KOPT-K1 (cell line): ENCODE results near the gene SOX10.

Experiments
- H3K27ac ChIP-seq: fragments of 200-600 bp; sonication (generic); 2 replicates; pipeline ENCODE4 v1.5.1; 2016; ENCODE audit warnings: antibody characterized with exemption, mild to moderate bottlenecking, low read depth, low read length; ENCODE audit not compliant: poor library complexity, severe bottlenecking
- H3K36me3 ChIP-seq: fragments of 200-600 bp; sonication (generic); 2 replicates; pipeline ENCODE4 v1.5.1; 2017; ENCODE audit warnings: antibody characterized with exemption, mild to moderate bottlenecking, low read length, moderate library complexity; ENCODE audit not compliant: insufficient read depth
- H3K9me3 ChIP-seq: fragments of 200-600 bp; sonication (generic); 2 replicates; pipeline ENCODE4 v1.5.1; 2017; ENCODE audit warnings: antibody characterized with exemption, low read length, mild to moderate bottlenecking; ENCODE audit not compliant: insufficient read depth, poor library complexity, severe bottlenecking

The SOX10 gene

GRCh38 chr22:37996515-37997246 lies 12.3 kb upstream of the SOX10 start:
- Histone ChIP-seq H3K36me3 (no peaks in the 10 kb centered on the region), H3K27ac (no peak overlapping the region), H3K9me3 (no peaks in the 10 kb centered on the region)

GRCh38 chr22:37996079-37996478 lies 11.7 kb upstream of the SOX10 start:
- Histone ChIP-seq H3K27ac (no peak overlapping the region), H3K36me3 (no peaks in the 10 kb centered on the region), H3K9me3 (no peaks in the 10 kb centered on the region)

- Histone ChIP-seq H3K27ac (no peak overlapping the region), H3K36me3 (no peaks in the 10 kb centered on the region), H3K9me3 (no peaks in the 10 kb centered on the region)
Observed at GRCh38 chr22:37995460-37995859, 11.1 kb upstream of the SOX10 start.

- no peak overlapping the region for H3K27ac ChIP-seq
- H3K9me3 ChIP-seq = no peaks in the 10 kb centered on the region
- H3K36me3 ChIP-seq = no peaks in the 10 kb centered on the region
Observed at GRCh38 chr22:37994982-37995381, 10.6 kb upstream of the SOX10 start.

GRCh38 chr22:37994049-37994448 lies 9.7 kb upstream of the SOX10 start:
- Histone ChIP-seq H3K9me3 (no peaks in the 10 kb centered on the region), H3K27ac (no peak overlapping the region), H3K36me3 (no peaks in the 10 kb centered on the region)

- Histone ChIP-seq H3K27ac (no peak overlapping the region), H3K36me3 (no peaks in the 10 kb centered on the region), H3K9me3 (no peaks in the 10 kb centered on the region)
Observed at GRCh38 chr22:37991731-37992442, 7.5 kb upstream of the SOX10 start.

GRCh38 chr22:37990862-37991261 lies 6.5 kb upstream of the SOX10 start:
- H3K36me3 ChIP-seq = no peaks in the 10 kb centered on the region
- no peaks in the 10 kb centered on the region for H3K9me3 ChIP-seq
- no peak overlapping the region for H3K27ac ChIP-seq

- Histone ChIP-seq H3K36me3 (no peaks in the 10 kb centered on the region), H3K9me3 (no peaks in the 10 kb centered on the region), H3K27ac (no peak overlapping the region)
Observed at GRCh38 chr22:37990301-37990700, 5.9 kb upstream of the SOX10 start.

GRCh38 chr22:37989146-37990045 lies 5.0 kb upstream of the SOX10 start:
- H3K27ac ChIP-seq = no peak overlapping the region
- no peaks in the 10 kb centered on the region for H3K36me3 ChIP-seq
- no peaks in the 10 kb centered on the region for H3K9me3 ChIP-seq

GRCh38 chr22:37986371-37986770 lies 2.0 kb upstream of the SOX10 start:
- H3K27ac ChIP-seq = no peak overlapping the region

GRCh38 chr22:37985751-37986281 lies 1.5 kb upstream of the SOX10 start:
- Histone ChIP-seq H3K27ac (no peak overlapping the region), H3K9me3 (no peaks in the 10 kb centered on the region)

More at GRCh38 chr22:37986371-37986770, 2.0 kb upstream of the SOX10 start:
- no peaks in the 10 kb centered on the region for H3K36me3 ChIP-seq
- H3K9me3 ChIP-seq = no peaks in the 10 kb centered on the region

GRCh38 chr22:37985050-37985585 lies 763 bp upstream of the SOX10 start:
- H3K9me3 ChIP-seq = no peaks in the 10 kb centered on the region
- no peaks in the 10 kb centered on the region for H3K36me3 ChIP-seq
- H3K27ac ChIP-seq = no peak overlapping the region

More at GRCh38 chr22:37985751-37986281, 1.5 kb upstream of the SOX10 start:
- no peaks in the 10 kb centered on the region for H3K36me3 ChIP-seq

- Histone ChIP-seq H3K36me3 (no peaks in the 10 kb centered on the region), H3K27ac (no peak overlapping the region), H3K9me3 (no peaks in the 10 kb centered on the region)
Observed at GRCh38 chr22:37982938-37983859, 1.2 kb downstream of the SOX10 start.
